HepG2 (cell line): ENCODE results near the gene ITIH1. TPM values are rescaled to one million over a fixed set of nuclear protein-coding genes. Genes with fewer than 3 reads are reported as not detected.

Source experiments
- AHDC1 ChIP-seq: sonication (generic); formaldehyde crosslinking; IDR thresholded peaks from 2 replicates; pipeline ENCODE4 v1.5.1; 2020; ENCODE audit warnings: mild to moderate bottlenecking, missing genetic modification reagents, borderline replicate concordance
- GMEB2 ChIP-seq: IDR thresholded peaks from 2 replicates; pipeline ENCODE4 v1.6.1; 2016; ENCODE audit warnings: missing biosample characterization, missing genetic modification reagents, low read depth
- IKZF4 ChIP-seq: sonication (generic); formaldehyde crosslinking; IDR thresholded peaks from 2 replicates; pipeline ENCODE4 v1.5.1; 2020; ENCODE audit warnings: borderline replicate concordance, mild to moderate bottlenecking, low read depth, missing genetic modification reagents; ENCODE audit errors: not compliant biosample characterization
- IRF2 ChIP-seq: IDR thresholded peaks from 2 replicates; pipeline ENCODE4 v1.6.1; 2018; ENCODE audit warnings: missing genetic modification reagents, missing compliant biosample characterization
- KDM6A ChIP-seq: IDR thresholded peaks from 2 replicates; pipeline ENCODE4 v1.6.1; 2016; ENCODE audit warnings: low read depth
- NBN ChIP-seq: fragments of 450-650 bp; conservative IDR thresholded peaks from 2 replicates; pipeline ENCODE4 v1.6.1; 2017
- PCBP2 ChIP-seq: fragments of 200-400 bp; formaldehyde crosslinking; optimal IDR thresholded peaks from 2 replicates; pipeline ENCODE3; 2018; ENCODE audit warnings: low read length, low read depth; ENCODE audit not compliant: poor library complexity, severe bottlenecking
- SALL1 ChIP-seq: sonication (generic); formaldehyde crosslinking; IDR thresholded peaks from 2 replicates; pipeline ENCODE4 v1.8.0; 2022; ENCODE audit warnings: mild to moderate bottlenecking, missing genetic modification reagents
- SNRNP70 ChIP-seq: fragments of 200-400 bp; formaldehyde crosslinking; IDR thresholded peaks from 2 replicates; pipeline ENCODE4 v1.6.1; 2017; ENCODE audit warnings: mild to moderate bottlenecking, low read depth, low read length, moderate library complexity
- SOX13 ChIP-seq, 3 experiments: fragments of 450-650 bp in 1 of 3; sonication (generic) in 1 of 3; formaldehyde crosslinking in 1 of 3; IDR thresholded peaks in 2 of 3; conservative IDR thresholded peaks in 1 of 3; 2 replicates each; pipeline versions ENCODE4 v1.5.0 to v1.6.1; 2016 to 2020; ENCODE audit warnings: antibody characterized with exemption in 1 of 3, mild to moderate bottlenecking in 1 of 3, missing compliant biosample characterization in 1 of 3, missing genetic modification reagents in 1 of 3, moderate library complexity in 1 of 3
- SUZ12 ChIP-seq: fragments of 150-350 bp; IDR thresholded peaks from 2 replicates; pipeline ENCODE4 v1.6.1; 2014; ENCODE audit warnings: low read depth, low read length
- TBX3 ChIP-seq: fragments of 450-650 bp; IDR thresholded peaks from 2 replicates; pipeline ENCODE4 v1.6.1; 2017; ENCODE audit warnings: antibody characterized with exemption, mild to moderate bottlenecking, inconsistent platforms, borderline replicate concordance
- TMF1 ChIP-seq: sonication (generic); formaldehyde crosslinking; IDR thresholded peaks from 2 replicates; pipeline ENCODE4 v1.8.1; 2022; ENCODE audit warnings: low read depth, missing genetic modification reagents
- ZNF546 ChIP-seq: sonication (generic); formaldehyde crosslinking; conservative IDR thresholded peaks from 2 replicates; pipeline ENCODE4 v1.8.1; 2023; ENCODE audit warnings: mild to moderate bottlenecking, missing genetic modification reagents
- ZNF564 ChIP-seq: sonication (generic); formaldehyde crosslinking; IDR thresholded peaks from 2 replicates; pipeline ENCODE4 v1.8.1; 2023; ENCODE audit warnings: mild to moderate bottlenecking, missing genetic modification reagents
- polyA plus RNA-seq, 8 experiments: library from polyadenylated mRNA; depleted of rRNA in 3 of 8; stranded (reverse) in 7 of 8; unstranded in 1 of 8; fragments of >200 nt; fragmentation: Illumina TruSeq in 4 of 8; extraction: Trizol in 4 of 8; gene quantifications; 2 replicates each; pipeline versions ENCODE4 v1.2.1 to v1.2.3, GENCODE V29; 2011 to 2016; ENCODE audit warnings: low read depth in 4 of 8, missing spikeins in 1 of 8, mixed read lengths in 1 of 8; ENCODE audit not compliant: insufficient read depth in 1 of 8
- total RNA-seq, 5 experiments: library from RNA; depleted of rRNA; stranded (reverse); fragments of >200 nt; fragmentation: Illumina TruSeq; extraction: Trizol; gene quantifications; 2 replicates each; pipeline ENCODE4 v1.2.3, GENCODE V29; 2016; ENCODE audit warnings: low read depth in 1 of 5
- TF ChIP-seq, protein P1 (sequence below): sonication (generic); formaldehyde crosslinking; IDR thresholded peaks from 2 replicates; pipeline ENCODE4 v1.4.0; 2020; ENCODE audit warnings: missing genetic modification reagents

ITIH1 gene
- total and polyA plus RNA-seq, 2 of the 13 experiments (the other 11 are each of a cell fraction or from before 2014, with no cell fraction given), result 12.3 to 19.6 TPM

- TF ChIP-seq GMEB2 (no peak), PCBP2 (no peak), KDM6A (CRISPR knock-in tag) (no peak), IRF2 (CRISPR knock-in tag) (no peak), IKZF4 (no peak), TMF1 (CRISPR knock-in tag) (no peak), SUZ12 (no peak), AHDC1 (no peak), ZNF564 (CRISPR knock-in tag) (no peak), TBX3 (no peak), ZNF546 (CRISPR knock-in tag) (no peak), SNRNP70 (no peak), NBN (no peak), SALL1 (CRISPR knock-in tag) (0 out of 2 replicates have a peak, but pooled peaks have one; percentile 25), SOX13 (IDR thresholded peaks at IDR 0.05) (no peak), SOX13 (CRISPR knock-in tag; conservative IDR thresholded peaks at IDR 0.05 in 1 of 2, IDR thresholded peaks at IDR 0.05 in 1 of 2) (no peak)
- TF ChIP-seq, protein P1, sequence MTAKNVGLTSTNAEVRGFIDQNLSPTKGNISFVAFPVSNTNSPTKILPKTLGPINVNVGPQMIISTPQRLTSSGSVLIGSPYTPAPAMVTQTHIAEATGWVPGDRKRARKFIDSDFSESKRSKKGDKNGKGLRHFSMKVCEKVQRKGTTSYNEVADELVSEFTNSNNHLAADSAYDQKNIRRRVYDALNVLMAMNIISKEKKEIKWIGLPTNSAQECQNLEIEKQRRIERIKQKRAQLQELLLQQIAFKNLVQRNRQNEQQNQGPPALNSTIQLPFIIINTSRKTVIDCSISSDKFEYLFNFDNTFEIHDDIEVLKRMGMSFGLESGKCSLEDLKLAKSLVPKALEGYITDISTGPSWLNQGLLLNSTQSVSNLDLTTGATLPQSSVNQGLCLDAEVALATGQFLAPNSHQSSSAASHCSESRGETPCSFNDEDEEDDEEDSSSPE (CRISPR knock-in tag), result no peak
Measured at GRCh38 chr3:52809662-52810377, 32.4 kb downstream of the ITIH1 start (continued).
